Panc1 (cell line): ENCODE data around the gene OAS2. TPM values are rescaled to one million over a fixed set of nuclear protein-coding genes. Genes with fewer than 3 reads are reported as not detected.

Experiments used
- ATAC-seq: fragments of 200-7000 bp; cut with Tn5 transposase; 2 replicates; pipeline ENCODE4 v1.9.1; 2020; ENCODE audit warnings: mild to moderate bottlenecking, moderate library complexity
- BruUV-seq: library from RNA; stranded (reverse); fragments of 400-500 nt; replicated peaks from 2 replicates; lab custom pipeline; 2021; lab: Mats Ljungman, UMichigan
- CTCF ChIA-PET: fragments of 300-600 bp; sonication (Branson Sonifier 250); formaldehyde crosslinking; loops from one replicate; lab custom pipeline; 2022; ENCODE audit warnings: antibody characterized with exemption; lab: Charles Lee
- POLR2A ChIA-PET: fragments of 300-600 bp; sonication (Branson Sonifier 250); formaldehyde crosslinking; loops from one replicate; lab custom pipeline; 2022; ENCODE audit warnings: antibody characterized with exemption; lab: Charles Lee
- DNase-seq: peaks from one replicate; pipeline ENCODE4 v3.0.0-alpha.2; 2010; ENCODE audit warnings: low read depth, low spot score
- H3K27ac ChIP-seq: 2 replicates; pipeline ENCODE4 v1.5.1; 2011; ENCODE audit warnings: mild to moderate bottlenecking, low read length, inconsistent platforms
- H3K27me3 ChIP-seq: fragments of 200-500 bp; sonication (Bioruptor generic); 2 replicates; pipeline ENCODE4 v1.6.0; 2014; ENCODE audit warnings: low read length, inconsistent platforms; ENCODE audit not compliant: control insufficient read depth, insufficient read depth
- H3K36me3 ChIP-seq: fragments of 200-500 bp; sonication (Bioruptor generic); 2 replicates; pipeline ENCODE4 v1.5.1; 2014; ENCODE audit warnings: inconsistent platforms, mild to moderate bottlenecking, low read length, moderate library complexity; ENCODE audit not compliant: control insufficient read depth, insufficient read depth
- H3K4me1 ChIP-seq: 2 replicates; pipeline ENCODE4 v1.5.1; 2011; ENCODE audit warnings: inconsistent platforms, mild to moderate bottlenecking, low read length, moderate library complexity; ENCODE audit not compliant: control insufficient read depth, insufficient read depth
- H3K4me3 ChIP-seq, 2 experiments: 2 replicates each; pipeline ENCODE4 v1.5.1; 2011 to 2012; ENCODE audit warnings: low read depth in 2 of 2, low read length in 2 of 2, mild to moderate bottlenecking in 2 of 2, inconsistent platforms in 1 of 2, moderate library complexity in 1 of 2
- H3K9me3 ChIP-seq: fragments of 200-500 bp; sonication (Bioruptor generic); 2 replicates; pipeline ENCODE4 v1.5.1; 2014; ENCODE audit warnings: low read depth, mild to moderate bottlenecking, inconsistent platforms, low read length, moderate library complexity; ENCODE audit not compliant: control insufficient read depth, insufficient read depth
- POLR2AphosphoS5 ChIP-seq: IDR thresholded peaks from 2 replicates; pipeline ENCODE4 v1.6.1; 2012; ENCODE audit warnings: mild to moderate bottlenecking, low read depth, low read length, moderate library complexity
- SIN3A ChIP-seq: IDR thresholded peaks from 2 replicates; pipeline ENCODE4 v1.6.1; 2012; ENCODE audit warnings: low read depth, mild to moderate bottlenecking, low read length, moderate library complexity, borderline replicate concordance; ENCODE audit not compliant: insufficient read depth
- TCF7L2 ChIP-seq: IDR thresholded peaks from 2 replicates; pipeline ENCODE4 v1.6.1; 2011; ENCODE audit warnings: mild to moderate bottlenecking, low read depth, low read length, inconsistent platforms
- in situ Hi-C: cut with HindIII; loops from 2 replicates; pipeline ENCODE4 v1.10.0; 2016; ENCODE audit warnings: low sequenced_read_pairs, low pct_unique_long_range_greater_than_20kb
- intact Hi-C: fragments of 100-400 bp; cut with micrococcal nuclease; formaldehyde crosslinking; loops from one replicate; pipeline ENCODE4 v1.10.0; 2022; ENCODE audit not compliant: unreplicated experiment
- total RNA-seq: library from RNA; stranded (reverse); gene quantifications from one replicate; pipeline ENCODE4 v1.2.1, GENCODE V29; 2021; ENCODE audit not compliant: unreplicated experiment
- TF ChIP-seq, protein P1 (sequence below), 2 experiments: IDR thresholded peaks; 2 replicates each; pipeline ENCODE4 v1.6.1; 2011 to 2012; ENCODE audit warnings: low read depth in 2 of 2, control low read depth in 1 of 2, low read length in 1 of 2, mild to moderate bottlenecking in 1 of 2, moderate library complexity in 1 of 2; ENCODE audit not compliant: insufficient read depth in 1 of 2
- TF ChIP-seq, protein P2 (sequence below): fragments of 450-650 bp; IDR thresholded peaks from 2 replicates; pipeline ENCODE4 v1.5.1; 2017; ENCODE audit warnings: mild to moderate bottlenecking

Gene OAS2
- total RNA-seq, 1 experiment from 2014 or later = 2.7 TPM

DNA sequence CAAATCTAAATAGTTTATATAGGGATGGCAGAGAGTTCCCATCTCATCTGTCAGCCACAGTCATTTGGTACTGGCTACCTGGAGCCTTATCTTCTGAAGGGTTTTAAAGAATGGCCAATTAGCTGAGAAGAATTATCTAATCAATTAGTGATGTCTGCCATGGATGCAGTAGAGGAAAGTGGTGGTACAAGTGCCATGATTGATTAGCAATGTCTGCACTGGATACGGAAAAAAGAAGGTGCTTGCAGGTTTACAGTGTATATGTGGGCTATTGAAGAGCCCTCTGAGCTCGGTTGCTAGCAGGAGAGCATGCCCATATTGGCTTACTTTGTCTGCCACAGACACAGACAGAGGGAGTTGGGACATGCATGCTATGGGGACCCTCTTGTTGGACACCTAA is 7.9 kb upstream of the OAS2 start:
- intact Hi-C loops (no loop called here), in situ Hi-C loops (no loop called here)
- Histone ChIP-seq H3K27me3 (no peaks in the 10 kb centered on the region), H3K27ac (no peak overlapping the region), H3K4me1 (no peaks in the 10 kb centered on the region), H3K36me3 (no peaks in the 10 kb centered on the region), H3K9me3 (no peaks in the 10 kb centered on the region), H3K4me3 (no peak overlapping the region)
- no peak for TF ChIP-seq SIN3A
- no peak for TF ChIP-seq TCF7L2
- TF ChIP-seq, protein P1, sequence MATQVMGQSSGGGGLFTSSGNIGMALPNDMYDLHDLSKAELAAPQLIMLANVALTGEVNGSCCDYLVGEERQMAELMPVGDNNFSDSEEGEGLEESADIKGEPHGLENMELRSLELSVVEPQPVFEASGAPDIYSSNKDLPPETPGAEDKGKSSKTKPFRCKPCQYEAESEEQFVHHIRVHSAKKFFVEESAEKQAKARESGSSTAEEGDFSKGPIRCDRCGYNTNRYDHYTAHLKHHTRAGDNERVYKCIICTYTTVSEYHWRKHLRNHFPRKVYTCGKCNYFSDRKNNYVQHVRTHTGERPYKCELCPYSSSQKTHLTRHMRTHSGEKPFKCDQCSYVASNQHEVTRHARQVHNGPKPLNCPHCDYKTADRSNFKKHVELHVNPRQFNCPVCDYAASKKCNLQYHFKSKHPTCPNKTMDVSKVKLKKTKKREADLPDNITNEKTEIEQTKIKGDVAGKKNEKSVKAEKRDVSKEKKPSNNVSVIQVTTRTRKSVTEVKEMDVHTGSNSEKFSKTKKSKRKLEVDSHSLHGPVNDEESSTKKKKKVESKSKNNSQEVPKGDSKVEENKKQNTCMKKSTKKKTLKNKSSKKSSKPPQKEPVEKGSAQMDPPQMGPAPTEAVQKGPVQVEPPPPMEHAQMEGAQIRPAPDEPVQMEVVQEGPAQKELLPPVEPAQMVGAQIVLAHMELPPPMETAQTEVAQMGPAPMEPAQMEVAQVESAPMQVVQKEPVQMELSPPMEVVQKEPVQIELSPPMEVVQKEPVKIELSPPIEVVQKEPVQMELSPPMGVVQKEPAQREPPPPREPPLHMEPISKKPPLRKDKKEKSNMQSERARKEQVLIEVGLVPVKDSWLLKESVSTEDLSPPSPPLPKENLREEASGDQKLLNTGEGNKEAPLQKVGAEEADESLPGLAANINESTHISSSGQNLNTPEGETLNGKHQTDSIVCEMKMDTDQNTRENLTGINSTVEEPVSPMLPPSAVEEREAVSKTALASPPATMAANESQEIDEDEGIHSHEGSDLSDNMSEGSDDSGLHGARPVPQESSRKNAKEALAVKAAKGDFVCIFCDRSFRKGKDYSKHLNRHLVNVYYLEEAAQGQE (IDR thresholded peaks at IDR 0.05; ENCODE audit: insufficient read depth in 1 of 2, low read depth in 2 of 2, low read length in 1 of 2) = no peak
- TF ChIP-seq POLR2AphosphoS5 = no peak
- TF ChIP-seq, protein P2, sequence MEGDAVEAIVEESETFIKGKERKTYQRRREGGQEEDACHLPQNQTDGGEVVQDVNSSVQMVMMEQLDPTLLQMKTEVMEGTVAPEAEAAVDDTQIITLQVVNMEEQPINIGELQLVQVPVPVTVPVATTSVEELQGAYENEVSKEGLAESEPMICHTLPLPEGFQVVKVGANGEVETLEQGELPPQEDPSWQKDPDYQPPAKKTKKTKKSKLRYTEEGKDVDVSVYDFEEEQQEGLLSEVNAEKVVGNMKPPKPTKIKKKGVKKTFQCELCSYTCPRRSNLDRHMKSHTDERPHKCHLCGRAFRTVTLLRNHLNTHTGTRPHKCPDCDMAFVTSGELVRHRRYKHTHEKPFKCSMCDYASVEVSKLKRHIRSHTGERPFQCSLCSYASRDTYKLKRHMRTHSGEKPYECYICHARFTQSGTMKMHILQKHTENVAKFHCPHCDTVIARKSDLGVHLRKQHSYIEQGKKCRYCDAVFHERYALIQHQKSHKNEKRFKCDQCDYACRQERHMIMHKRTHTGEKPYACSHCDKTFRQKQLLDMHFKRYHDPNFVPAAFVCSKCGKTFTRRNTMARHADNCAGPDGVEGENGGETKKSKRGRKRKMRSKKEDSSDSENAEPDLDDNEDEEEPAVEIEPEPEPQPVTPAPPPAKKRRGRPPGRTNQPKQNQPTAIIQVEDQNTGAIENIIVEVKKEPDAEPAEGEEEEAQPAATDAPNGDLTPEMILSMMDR = no peak
- no TSS peak for BruUV-seq
- no peak for ATAC-seq
- DNase-seq = no peak
- CTCF ChIA-PET = no interaction called here
- POLR2A ChIA-PET = no interaction called here

DNA sequence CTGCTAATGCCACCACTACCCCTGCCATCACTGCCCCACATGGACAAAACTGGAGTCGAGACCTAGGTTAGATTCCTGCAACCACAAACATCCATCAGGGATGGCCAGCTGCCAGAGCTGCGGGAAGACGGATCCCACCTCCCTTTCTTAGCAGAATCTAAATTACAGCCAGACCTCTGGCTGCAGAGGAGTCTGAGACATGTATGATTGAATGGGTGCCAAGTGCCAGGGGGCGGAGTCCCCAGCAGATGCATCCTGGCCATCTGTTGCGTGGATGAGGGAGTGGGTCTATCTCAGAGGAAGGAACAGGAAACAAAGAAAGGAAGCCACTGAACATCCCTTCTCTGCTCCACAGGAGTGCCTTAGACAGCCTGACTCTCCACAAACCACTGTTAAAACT is 7.1 kb upstream of the OAS2 start:
- POLR2A ChIA-PET = no interaction called here
- Histone ChIP-seq H3K9me3 (no peaks in the 10 kb centered on the region), H3K27ac (no peak overlapping the region), H3K27me3 (no peaks in the 10 kb centered on the region), H3K4me1 (no peaks in the 10 kb centered on the region), H3K4me3 (no peak overlapping the region), H3K36me3 (no peaks in the 10 kb centered on the region)
- no peak for TF ChIP-seq TCF7L2
- TF ChIP-seq, protein P1 (IDR thresholded peaks at IDR 0.05; ENCODE audit: insufficient read depth in 1 of 2, low read depth in 2 of 2, low read length in 1 of 2) = no peak
- TF ChIP-seq SIN3A = no peak
- TF ChIP-seq POLR2AphosphoS5 = no peak
- TF ChIP-seq, protein P2 = no peak
- ATAC-seq (no peak), DNase-seq (no peak)
- intact Hi-C loops (no loop called here), in situ Hi-C loops (no loop called here)
- CTCF ChIA-PET = no interaction called here
- BruUV-seq = TSS peak; percentile 45
